22Rv1 (cell line): ENCODE results near the gene LEMD1.

Experiments
- H3K27ac ChIP-seq: fragments of 450-650 bp; 2 replicates; pipeline ENCODE4 v1.5.1; 2017
- ZFX ChIP-seq: fragments of 450-650 bp; IDR thresholded peaks from 2 replicates; pipeline ENCODE4 v1.6.1; 2017; ENCODE audit warnings: antibody characterized with exemption, borderline replicate concordance
- TF ChIP-seq, protein P1 (sequence below): fragments of 450-650 bp; IDR thresholded peaks from 2 replicates; pipeline ENCODE4 v1.5.1; 2017; ENCODE audit warnings: mild to moderate bottlenecking

The LEMD1 gene

DNA sequence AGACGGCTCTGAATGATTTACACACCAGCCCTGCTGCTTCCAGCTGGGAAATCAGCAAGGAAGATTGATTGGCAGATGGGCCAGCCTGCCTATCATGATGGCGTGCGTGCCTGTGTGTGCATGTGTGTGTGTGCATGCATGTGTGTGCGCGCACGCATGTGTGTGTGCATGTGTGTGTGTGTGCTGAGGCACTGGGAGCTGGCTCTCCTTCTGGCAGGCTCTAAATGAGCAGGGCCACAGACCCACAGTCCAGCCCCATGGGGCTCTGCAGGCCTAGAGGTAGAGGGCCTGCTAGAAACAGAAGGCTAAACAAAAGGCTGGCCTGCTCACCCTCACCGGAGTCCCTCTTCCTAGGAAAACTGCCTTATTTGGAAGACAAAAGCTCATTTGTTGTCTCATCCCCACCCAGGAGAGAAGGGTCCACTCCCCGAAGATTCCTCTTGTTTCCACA, 71.1 kb downstream of the LEMD1 start:
- TF ChIP-seq, protein P1, sequence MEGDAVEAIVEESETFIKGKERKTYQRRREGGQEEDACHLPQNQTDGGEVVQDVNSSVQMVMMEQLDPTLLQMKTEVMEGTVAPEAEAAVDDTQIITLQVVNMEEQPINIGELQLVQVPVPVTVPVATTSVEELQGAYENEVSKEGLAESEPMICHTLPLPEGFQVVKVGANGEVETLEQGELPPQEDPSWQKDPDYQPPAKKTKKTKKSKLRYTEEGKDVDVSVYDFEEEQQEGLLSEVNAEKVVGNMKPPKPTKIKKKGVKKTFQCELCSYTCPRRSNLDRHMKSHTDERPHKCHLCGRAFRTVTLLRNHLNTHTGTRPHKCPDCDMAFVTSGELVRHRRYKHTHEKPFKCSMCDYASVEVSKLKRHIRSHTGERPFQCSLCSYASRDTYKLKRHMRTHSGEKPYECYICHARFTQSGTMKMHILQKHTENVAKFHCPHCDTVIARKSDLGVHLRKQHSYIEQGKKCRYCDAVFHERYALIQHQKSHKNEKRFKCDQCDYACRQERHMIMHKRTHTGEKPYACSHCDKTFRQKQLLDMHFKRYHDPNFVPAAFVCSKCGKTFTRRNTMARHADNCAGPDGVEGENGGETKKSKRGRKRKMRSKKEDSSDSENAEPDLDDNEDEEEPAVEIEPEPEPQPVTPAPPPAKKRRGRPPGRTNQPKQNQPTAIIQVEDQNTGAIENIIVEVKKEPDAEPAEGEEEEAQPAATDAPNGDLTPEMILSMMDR, result no peak
- TF ChIP-seq ZFX, result no peak

DNA sequence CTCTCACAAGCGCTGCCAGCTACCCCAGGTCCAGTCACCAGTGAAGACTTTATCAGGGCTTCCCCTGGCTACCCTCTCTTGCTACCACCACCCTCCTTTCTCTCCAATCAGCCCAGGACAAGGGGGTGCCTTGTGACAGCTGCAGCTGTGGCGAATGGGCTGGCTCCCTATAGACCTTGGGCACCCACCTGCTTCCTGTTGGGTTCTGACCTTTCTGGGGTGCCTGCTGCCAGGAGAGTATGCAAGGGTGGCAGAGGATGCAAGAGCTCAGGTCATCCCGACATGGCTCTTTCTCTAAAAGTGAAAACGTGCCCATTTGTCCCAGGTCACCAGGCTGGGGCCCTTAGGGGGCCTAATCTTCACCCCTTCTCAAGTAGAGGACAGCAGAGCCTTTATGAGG, 71.7 kb downstream of the LEMD1 start:
- H3K27ac ChIP-seq, result no peak overlapping the region
- TF ChIP-seq ZFX, result no peak
- TF ChIP-seq, protein P1, result no peak

More for the DNA sequence above, 71.1 kb downstream of the LEMD1 start:
- H3K27ac ChIP-seq, result no peak overlapping the region

DNA sequence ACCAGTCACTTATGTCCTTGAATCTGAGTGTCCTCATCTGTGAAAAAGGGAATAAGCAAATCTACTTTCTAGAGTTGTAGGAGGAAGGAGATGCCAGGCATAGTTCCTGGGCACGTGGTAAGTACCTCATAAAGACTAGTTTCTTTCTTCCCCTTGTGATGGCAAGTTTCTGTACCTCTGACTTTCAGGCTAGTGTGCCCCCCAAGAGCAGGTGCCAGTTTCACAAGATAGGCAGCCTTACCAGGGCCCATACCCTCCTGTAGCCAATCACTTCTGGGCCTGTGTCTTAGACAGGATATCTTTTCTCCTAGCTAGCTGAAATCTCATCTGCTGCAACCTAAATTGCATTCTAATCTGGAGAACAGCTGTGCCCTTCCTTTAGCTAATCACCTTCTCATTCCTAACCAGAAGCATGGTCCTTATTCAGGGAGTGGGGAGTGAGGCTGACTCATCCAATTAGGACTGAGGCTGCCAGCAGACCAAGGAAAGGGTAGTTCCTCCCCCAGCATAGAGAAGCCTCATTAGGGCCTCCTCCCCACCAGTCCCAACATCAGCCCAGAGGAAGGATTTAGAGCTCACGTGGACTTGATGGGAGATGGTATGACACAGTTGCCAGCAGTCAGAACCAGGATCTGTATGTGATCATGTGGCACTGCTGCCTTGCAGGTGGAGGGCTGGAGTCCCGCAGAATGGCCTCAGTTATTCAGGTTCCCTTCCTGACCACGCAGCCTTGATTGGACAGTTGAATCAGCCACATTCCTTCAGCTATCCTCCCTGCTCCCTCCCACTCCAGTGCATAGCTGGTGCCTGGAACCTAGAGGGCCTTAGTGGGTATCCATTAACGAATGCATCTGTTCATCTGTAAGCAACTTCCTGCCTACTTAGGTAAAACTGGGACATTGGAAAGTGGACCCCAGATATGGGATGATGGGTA, 73.0 kb downstream of the LEMD1 start:
- no peak overlapping the region for H3K27ac ChIP-seq
- no peak for TF ChIP-seq ZFX
- TF ChIP-seq, protein P1, result no peak

DNA sequence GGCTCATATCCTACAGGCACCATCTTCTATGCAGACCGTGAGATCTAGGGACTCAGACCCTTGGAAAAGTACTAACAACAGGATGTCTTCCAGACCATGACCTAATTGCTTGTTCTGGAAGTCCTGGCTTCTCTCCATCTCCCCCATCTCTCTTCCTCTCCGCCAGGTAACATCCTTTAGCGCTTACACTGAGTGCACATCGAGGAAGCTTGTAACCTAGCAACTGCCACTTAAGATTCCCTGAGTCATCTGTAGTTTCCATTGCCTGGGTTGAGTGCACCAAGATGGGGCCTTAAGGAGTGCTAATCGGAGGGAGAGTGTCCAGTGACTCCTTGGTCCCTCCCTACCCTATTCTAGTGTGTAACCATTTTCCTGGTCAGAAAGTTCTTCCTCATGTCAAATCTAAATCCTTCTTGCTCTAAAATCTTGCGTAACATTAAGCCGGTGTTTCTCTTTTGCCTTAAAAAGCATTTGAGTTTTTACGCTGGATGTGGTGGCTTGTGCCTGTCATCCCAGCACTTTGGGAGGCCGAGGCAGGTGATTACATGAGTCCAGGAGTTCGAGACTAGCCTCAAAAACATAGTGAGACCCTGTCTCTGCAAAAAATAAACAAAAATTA, 74.8 kb downstream of the LEMD1 start:
- H3K27ac ChIP-seq, result no peak overlapping the region
- no peak for TF ChIP-seq ZFX
- TF ChIP-seq, protein P1, result no peak

DNA sequence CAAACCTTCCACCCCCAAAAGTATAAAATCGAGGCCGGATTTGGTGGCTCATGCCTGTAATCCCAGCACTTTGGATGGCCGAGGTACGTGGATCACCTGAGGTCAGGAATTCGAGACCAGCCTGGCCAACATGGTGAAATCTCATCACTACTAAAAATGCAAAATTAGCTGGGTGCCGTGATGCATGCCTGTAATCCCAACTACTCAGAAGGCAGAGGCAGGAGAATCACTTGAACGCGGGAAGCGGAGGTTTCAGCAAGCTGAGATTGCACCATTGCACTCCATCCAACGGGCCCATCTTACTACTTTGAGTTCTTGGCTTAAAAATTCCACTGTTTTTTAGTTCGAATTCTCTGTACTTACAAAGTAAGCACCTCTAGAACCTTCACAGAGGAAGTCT, 76.1 kb downstream of the LEMD1 start:
- TF ChIP-seq ZFX, result no peak
- TF ChIP-seq, protein P1, result no peak

DNA sequence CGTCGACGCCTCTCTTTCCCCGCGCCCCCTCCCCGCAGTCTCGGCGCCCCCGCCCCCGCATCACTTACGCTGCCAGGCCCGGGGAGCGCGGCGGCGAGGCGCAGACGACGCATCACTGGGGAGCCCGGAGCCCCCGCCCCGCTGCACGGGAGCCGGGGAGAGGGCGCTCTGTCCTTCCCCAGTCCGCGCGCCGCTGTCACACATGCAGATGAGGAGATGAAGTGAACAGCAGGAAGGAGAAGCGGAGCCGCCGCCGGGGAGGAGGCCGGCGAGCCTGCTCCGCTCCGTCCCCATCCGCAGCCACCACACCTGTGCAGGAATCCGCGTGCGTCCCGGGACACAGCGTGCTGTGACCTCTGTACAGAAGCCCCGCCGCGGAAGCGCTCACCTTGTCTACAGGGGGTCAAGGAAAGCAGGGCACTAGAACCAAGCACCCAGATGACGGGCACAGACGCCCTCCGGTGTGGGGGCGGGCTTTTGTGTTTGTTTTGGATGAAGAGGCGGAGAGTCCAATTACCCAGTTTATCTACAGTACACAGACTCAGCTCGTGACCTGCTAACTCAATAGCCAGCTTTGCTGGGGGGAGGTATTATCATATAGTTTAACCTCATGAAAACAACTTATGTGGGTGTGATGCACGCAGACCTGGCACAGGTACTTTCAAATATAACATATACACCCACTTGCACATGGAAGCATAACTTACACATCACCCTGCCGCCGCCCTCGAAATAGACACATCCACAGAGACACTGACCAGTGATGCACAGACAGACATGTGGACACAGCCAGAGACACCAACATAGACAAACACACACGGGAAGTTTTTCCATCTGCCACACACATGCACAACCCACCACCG, 77.6 kb downstream of the LEMD1 start:
- no peak overlapping the region for H3K27ac ChIP-seq
- TF ChIP-seq ZFX, result no peak
- TF ChIP-seq, protein P1, result peak; percentile 44; the same call in 1 of the 2 replicates

More for the DNA sequence above, 76.1 kb downstream of the LEMD1 start:
- H3K27ac ChIP-seq, result no peak overlapping the region
